Right renal pelvis (tissue), 4 donors: Measurements from ENCODE around the gene EMP1. TPM values are rescaled to one million over a fixed set of nuclear protein-coding genes. Genes with fewer than 3 reads are reported as not detected.

Experiments used
- DNase-seq, 4 donors: peaks; one replicate each; pipeline ENCODE4 v3.0.0-alpha.2; 2013; ENCODE audit warnings: low read depth in 4 of 4, low spot score in 3 of 4, missing footprints in 1 of 4
- polyA plus RNA-seq, 4 donors: library from polyadenylated mRNA; unstranded; fragments of 120-200 nt; gene quantifications; one replicate each; pipeline ENCODE4 v1.2.1, GENCODE V29; 2013; ENCODE audit not compliant: insufficient read length in 4 of 4

Gene EMP1, protein sequence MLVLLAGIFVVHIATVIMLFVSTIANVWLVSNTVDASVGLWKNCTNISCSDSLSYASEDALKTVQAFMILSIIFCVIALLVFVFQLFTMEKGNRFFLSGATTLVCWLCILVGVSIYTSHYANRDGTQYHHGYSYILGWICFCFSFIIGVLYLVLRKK
- 100 to 1,000 TPM; 113 to 139 (median 125) TPM for polyA plus RNA-seq

DNA sequence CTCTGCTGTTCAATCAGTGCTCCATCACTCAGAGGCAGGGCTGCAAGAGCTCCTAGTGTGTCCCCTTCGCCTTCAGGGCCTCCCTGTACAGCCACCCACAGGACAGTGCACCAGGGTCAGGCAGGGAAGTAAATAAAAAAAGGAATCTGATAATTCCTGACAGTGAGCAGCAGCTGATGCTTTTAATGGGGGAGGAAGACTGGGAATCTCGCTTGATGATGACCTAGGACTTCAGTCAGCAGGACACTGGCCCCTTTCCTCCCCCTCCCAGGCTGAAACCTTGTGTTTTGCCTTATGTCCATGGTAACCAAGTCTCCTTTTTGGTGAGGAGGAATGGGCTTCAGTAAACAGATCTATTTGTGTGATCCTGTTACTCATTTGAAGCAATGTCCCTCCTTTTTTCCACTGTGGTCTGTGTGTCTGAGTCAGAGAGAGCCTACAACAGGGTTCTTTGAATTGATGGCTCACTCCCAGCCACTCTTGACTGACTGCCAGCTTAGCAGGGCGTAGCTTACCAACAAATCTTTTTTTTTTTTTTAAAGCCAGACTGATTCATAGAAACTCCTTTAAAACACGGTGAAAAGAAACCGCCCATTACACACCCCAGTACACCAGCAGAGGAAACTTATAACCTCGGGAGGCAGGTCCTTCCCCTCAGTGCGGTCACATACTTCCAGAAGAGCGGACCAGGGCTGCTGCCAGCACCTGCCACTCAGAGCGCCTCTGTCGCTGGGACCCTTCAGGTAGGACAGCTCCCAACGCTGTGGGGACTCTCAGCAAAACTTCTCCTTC, at the start of gene EMP1:
Gene EMP1 (plus strand): TSS at position 597 of the 792 bp plus-strand sequence. CDS start 14,785 bp downstream, outside the sequence.
- peak in 3 of 4 donors; percentile 79 to 80 (median 80) for DNase-seq

- DNase-seq = no peak
These were observed 48.6 kb upstream of the EMP1 start for GRCh38 chr12:13147688-13148484.

DNA sequence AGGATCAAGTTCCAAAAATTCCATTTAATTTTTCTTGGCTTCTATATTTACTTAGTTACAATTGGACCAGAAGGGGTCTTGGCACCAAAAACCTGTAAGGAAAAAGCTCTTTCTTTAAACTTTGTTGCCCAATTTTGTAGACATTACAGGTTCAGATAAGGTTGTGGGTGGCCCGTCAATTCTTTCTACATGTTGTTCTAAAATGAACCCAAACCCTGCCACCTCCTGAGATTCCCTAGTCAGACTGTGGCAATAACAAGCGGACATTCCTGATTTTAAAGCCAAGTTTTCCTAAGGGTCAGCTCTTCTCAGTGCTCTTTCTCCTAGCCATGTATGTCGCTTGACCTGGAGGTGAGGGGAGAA, 48.1 kb upstream of the EMP1 start:
- no peak for DNase-seq

- no peak for DNase-seq
These were observed 47.1 kb upstream of the EMP1 start for GRCh38 chr12:13149411-13149810.

GRCh38 chr12:13152281-13152680, 44.2 kb upstream of the EMP1 start:
- no peak for DNase-seq

DNA sequence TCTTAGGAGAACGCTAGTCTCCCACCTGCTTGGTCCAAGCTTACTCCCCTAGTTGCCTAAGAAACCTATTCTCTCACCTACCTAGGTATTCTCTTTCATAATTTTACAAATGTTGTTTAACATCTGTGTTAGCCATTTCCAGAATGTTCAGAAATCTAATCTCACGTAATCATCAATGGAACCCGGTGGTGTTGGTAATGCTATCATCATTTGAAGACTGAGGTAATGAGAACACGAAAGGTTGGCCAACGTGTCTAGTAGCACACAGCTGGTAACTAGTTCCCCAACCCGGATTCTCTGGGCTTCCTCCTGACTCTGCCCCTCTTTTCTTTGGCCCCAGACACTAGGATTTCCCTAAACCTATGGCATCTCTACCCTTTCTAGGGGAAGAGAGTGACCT, 43.8 kb upstream of the EMP1 start:
- DNase-seq = no peak

DNA sequence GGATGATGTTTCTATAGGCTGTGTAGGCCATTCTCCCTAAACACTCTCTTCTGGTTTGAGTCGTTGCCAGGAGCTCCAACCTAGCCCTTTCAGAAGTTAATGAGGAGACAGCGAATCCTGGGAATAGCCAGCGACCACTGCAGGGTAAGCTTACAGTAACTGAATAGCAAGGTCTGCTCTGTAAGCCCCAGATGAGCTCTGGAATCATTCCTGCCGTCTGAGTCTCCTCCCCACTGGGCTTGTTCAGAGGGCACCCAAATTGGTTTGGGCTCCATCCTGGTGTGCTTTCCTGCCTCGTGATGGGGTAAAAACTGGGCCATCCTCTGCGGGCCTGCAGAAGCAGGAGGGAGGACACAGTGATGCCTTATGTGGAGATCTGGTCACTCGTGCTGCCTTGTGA, 43.3 kb upstream of the EMP1 start:
- no peak for DNase-seq

- DNase-seq = no peak
These were observed 42.4 kb upstream of the EMP1 start for GRCh38 chr12:13154027-13154538.

DNA sequence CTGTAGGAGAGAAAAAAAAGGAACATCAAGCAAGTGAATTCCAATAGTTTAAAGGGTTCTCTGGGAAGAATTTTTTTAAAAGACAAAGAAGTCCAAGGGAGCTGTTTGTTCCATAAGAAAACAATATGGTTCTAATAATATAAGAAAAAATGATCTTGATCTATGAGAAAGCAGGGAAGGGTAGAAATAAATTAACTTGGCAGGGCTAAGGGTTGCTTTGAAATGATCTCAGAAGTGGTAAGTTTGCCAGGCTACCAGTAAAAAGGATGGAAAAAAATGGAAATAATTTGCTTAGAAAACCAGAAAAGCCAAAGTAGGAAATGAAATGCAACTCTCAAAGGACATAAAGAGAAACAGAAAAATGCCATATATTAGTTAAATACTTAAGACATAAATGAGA, 41.7 kb upstream of the EMP1 start:
- no peak for DNase-seq

GRCh38 chr12:13156277-13156676, 40.2 kb upstream of the EMP1 start:
- no peak for DNase-seq

DNA sequence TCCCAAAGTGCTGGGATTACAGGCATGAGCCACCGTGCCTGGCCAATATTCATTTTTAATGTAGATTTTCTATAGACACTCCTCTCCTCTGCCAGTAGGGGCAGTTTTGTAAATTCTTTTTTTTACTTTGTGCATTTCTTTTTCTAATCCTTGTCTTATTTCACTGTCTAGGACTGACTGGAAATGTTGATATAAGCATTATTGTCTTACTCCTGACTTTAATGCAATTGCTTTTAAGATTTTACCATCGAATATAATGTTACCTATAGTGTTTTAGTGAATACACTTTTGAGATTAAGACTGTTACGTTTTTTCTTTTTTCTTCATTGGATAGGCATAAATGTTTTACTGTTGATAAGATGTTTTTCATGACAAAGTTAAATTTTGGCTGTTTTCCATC, 35.4 kb upstream of the EMP1 start:
- no peak for DNase-seq

- DNase-seq = no peak
These were observed 33.6 kb upstream of the EMP1 start for GRCh38 chr12:13162904-13163303.

GRCh38 chr12:13163868-13164635, 32.5 kb upstream of the EMP1 start:
- no peak for DNase-seq

DNA sequence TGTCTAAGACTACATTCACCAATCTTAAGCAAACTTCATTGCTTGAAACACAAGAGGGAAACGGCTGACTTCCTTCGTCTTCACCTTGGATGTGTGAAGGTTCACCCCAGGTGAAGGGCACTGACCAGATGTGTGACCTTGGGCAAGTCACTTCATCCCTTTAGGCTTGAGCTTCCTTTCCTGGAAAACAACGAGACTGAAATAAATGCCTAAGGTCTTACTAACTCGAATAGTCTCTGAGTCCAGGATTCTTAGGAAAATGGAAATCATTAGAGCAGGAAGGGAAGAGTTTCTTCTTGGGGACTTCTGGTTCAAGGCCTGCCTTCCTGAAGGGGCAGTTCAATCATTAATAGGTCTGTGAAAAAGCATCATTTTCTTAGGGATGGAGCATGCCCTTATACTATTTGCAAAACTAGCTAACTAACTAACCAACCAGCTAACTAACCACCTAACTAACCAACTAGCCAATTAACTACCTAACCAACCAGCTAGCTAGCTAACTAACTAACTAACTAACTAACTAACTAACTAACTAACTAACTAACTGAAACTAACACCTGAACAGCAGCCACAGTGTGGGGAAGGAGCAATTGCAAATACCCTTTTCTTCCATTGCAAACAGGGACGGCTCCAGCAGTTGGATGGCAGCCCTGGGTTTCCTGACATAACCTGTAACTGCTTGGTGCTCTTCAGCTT, 31.5 kb upstream of the EMP1 start:
- DNase-seq = no peak

DNA sequence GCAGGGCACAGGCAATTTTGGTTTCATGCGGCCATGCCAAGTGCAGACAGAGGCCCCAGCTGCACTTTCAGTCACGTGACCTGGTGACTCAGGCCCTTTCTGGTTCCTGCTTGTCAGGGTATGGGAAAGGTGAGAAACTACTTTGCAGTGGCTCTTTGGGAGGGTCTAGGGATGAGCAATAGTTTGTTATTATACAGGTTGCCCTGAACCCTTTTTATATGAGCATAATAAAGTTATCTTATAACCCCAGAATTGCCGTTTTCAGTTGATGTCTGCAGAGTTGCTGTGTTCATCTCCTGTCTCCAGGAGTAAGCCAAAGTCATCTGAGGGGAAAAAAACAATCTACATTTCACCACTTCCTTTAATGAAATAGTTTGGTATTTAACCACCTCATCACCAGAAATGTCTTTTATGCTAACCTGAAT, 30.9 kb upstream of the EMP1 start:
- no peak for DNase-seq

DNA sequence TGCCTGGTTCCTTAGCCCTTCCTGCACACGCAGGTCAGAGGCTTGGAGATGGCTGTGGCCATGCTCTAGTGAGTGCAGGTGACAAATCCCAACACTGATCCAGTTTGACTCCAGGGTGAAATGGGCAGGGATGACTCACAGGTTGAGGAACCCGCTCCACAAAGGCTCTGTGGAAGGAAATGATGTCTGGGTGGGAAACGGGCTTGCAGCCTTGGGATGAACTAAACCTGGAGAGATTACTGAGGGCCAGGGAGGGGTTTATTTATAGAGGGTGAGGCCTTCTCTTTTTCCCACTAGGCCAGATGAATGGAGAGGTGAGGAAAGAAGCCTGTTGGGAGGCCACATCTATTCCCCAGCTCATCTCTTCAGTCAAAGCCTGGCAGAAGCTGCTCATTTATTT, 29.3 kb upstream of the EMP1 start:
- no peak for DNase-seq

DNA sequence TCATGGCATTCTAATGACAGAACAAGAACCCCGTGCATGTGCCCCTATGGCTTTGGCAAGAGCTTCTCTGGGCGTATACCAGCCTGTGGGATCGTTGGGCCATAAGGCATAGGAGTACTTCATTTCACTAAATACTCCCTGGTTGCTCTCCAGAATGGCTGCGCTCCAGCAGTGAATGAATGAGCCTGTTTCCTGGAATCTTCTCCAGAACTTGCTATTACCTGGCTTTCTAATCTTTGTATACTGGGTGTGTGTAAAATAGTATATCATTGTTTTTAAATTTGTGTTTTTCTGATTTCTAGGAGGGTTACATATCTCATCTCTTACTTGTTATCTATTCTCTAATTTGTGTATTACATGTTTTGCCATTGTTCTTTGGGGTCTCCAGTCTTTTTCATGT, 28.6 kb upstream of the EMP1 start:
- no peak for DNase-seq

DNA sequence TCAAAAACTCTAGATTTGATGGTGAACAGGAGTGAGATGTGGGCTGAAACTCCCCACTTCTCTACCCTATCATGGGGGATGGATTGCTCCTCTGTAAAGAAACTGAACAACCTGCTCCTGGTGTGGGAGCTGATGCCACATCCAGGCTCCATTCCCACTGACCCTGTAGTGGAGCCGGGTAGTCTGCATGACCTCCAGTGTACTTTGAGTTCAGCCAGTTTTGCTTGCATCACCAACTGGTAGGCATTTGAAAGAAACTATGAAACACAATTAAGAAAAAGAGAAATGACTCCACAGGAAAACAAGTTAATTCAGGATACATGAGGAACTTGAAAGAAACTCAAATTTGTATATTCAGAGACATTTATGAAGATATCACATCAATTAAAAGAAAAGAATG, 27.3 kb upstream of the EMP1 start:
- no peak for DNase-seq

- no peak for DNase-seq
These were observed 25.5 kb upstream of the EMP1 start for GRCh38 chr12:13170892-13171490.
